ENCODE results near the gene ATP2A2. TPM values are rescaled to one million over a fixed set of nuclear protein-coding genes. Genes with fewer than 3 reads are reported as not detected.

ATP2A2 gene
- total RNA-seq, 1 experiment from 2014 or later = 239 TPM

GRCh38 chr12:110269622-110270124 is 11.4 kb upstream of the ATP2A2 start:
- Histone ChIP-seq H3K4me3 (replicated peaks in 1 of 2; ENCODE audit: low read depth in 1 of 2, low read length in 2 of 2) (peak overlapping the region; percentile 21 to 50), H3K4me1 (ENCODE audit: control insufficient read depth in 1 of 2, insufficient read depth in 2 of 2, low read length in 2 of 2) (peaks cover 34 to 46% of the 10 kb centered on the region in 2 experiments)
- TF ChIP-seq JUND (IDR thresholded peaks at IDR 0.05) (peak; percentile 61), SP1 (IDR thresholded peaks at IDR 0.05; ENCODE audit: low read depth) (0 out of 2 replicates have a peak, but pooled peaks have one; percentile 52), SIN3A (IDR thresholded peaks at IDR 0.05; ENCODE audit: low read depth) (no peak), POLR2AphosphoS5 (IDR thresholded peaks at IDR 0.05; ENCODE audit: low read depth, low read length) (0 out of 2 replicates have a peak, but pooled peaks have one; percentile 21), FOSL1 (IDR thresholded peaks at IDR 0.05; ENCODE audit: low read depth) (peak; percentile 51; the same call in 1 of the 2 replicates), ATF3 (IDR thresholded peaks at IDR 0.05) (no peak)

GRCh38 chr12:110270125-110270962 is 10.7 kb upstream of the ATP2A2 start:
- H3K4me3 ChIP-seq (replicated peaks in 1 of 2; ENCODE audit: low read depth in 1 of 2, low read length in 2 of 2) = peak overlapping the region; percentile 21 to 50
- POLR2A ChIA-PET = interaction anchor here (0.9 to 2.0 kb wide), 3 partner anchors 10 to 13 kb away, joined by 3 to 10 read pairs (median 4); no protein-coding TSS in a partner anchor
- TF ChIP-seq EZH2phosphoT487 (IDR thresholded peaks at IDR 0.05; ENCODE audit: borderline replicate concordance) (no peak), EGR1 (IDR thresholded peaks at IDR 0.05; ENCODE audit: low read depth) (no peak), ZNF274 (IDR thresholded peaks at IDR 0.05; ENCODE audit: low read depth, low read length) (no peak), ZFX (IDR thresholded peaks at IDR 0.05) (no peak), CTCF (IDR thresholded peaks at IDR 0.05 in 2 of 3, conservative IDR thresholded peaks at IDR 0.05 in 1 of 3; ENCODE audit: borderline replicate concordance in 1 of 3, insufficient read depth in 1 of 3, low read depth in 2 of 3, low read length in 2 of 3) (no peak), ZBTB33 (IDR thresholded peaks at IDR 0.05; ENCODE audit: extremely low read depth, insufficient replicate concordance, low read length) (no peak), SP1 (IDR thresholded peaks at IDR 0.05; ENCODE audit: low read depth) (no peak), ATF3 (IDR thresholded peaks at IDR 0.05) (no peak)

More at GRCh38 chr12:110269622-110270124, 11.4 kb upstream of the ATP2A2 start:
- H3K9me3 ChIP-seq (ENCODE audit: control insufficient read depth in 1 of 2, insufficient read depth in 1 of 2, low read depth in 1 of 2, low read length in 2 of 2) = no peaks in the 10 kb centered on the region
- H3K79me2 ChIP-seq (ENCODE audit: insufficient read depth, low read length) = no peaks in the 10 kb centered on the region
- no peaks in the 10 kb centered on the region for H3K9me2 ChIP-seq (ENCODE audit: insufficient read depth)
- ATAC-seq (peak; percentile 85), DNase-seq (ENCODE audit: low read depth, low spot score) (no peak)
- H3K4me2 ChIP-seq (ENCODE audit: low read length) = peak overlapping the region; percentile 77
- POLR2A ChIA-PET = interaction anchor here (1.4 to 2.0 kb wide), 2 partner anchors 10 to 12 kb away, joined by 4 to 10 read pairs; no protein-coding TSS in a partner anchor
- peak overlapping the region; percentile 46 for H3K9ac ChIP-seq (ENCODE audit: low read length)
- H3K27me3 ChIP-seq (ENCODE audit: insufficient read depth, low read length) = no peaks in the 10 kb centered on the region
- intact Hi-C loops (cut with micrococcal nuclease) = no loop called here
- peak overlapping the region; percentile 36 for H2AFZ ChIP-seq (ENCODE audit: low read depth, low read length, poor library complexity, severe bottlenecking)
- H3K36me3 ChIP-seq (ENCODE audit: control insufficient read depth in 1 of 2, insufficient read depth in 2 of 2, low read length in 2 of 2) = no peaks in the 10 kb centered on the region
- peak overlapping the region; percentile 76 for H3K27ac ChIP-seq (ENCODE audit: low read depth, low read length)
- CTCF ChIA-PET = interaction anchor here (1.3 kb wide), 1 partner anchor 10 kb away, joined by 3 read pairs; no protein-coding TSS in a partner anchor
- no peaks in the 10 kb centered on the region for H4K20me1 ChIP-seq (ENCODE audit: insufficient read depth)
- RAD21 ChIA-PET (ENCODE audit: low non-redundant PET in 1 of 2, low total read pairs in 2 of 2, uncharacterized antibody in 2 of 2, unreplicated experiment in 2 of 2) = interaction anchor here (0.6 to 0.7 kb wide), 2 partner anchors 10 to 66 kb away, joined by 3 read pairs; no protein-coding TSS in a partner anchor
- BruUV-seq (replicated peaks) = no TSS peak

More at GRCh38 chr12:110270125-110270962, 10.7 kb upstream of the ATP2A2 start:
- intact Hi-C loops (cut with micrococcal nuclease) = no loop called here
- ChIA-PET CTCF (interaction anchor here (1.3 kb wide), 1 partner anchor 9 kb away, joined by 3 read pairs; no protein-coding TSS in a partner anchor), RAD21 (ENCODE audit: low non-redundant PET in 1 of 2, low total read pairs in 2 of 2, uncharacterized antibody in 2 of 2, unreplicated experiment in 2 of 2) (interaction anchor here (0.6 kb wide), 2 partner anchors 10 to 126 kb away, joined by 3 read pairs; no protein-coding TSS in a partner anchor)
- DNase-seq (ENCODE audit: low read depth, low spot score) = no peak
- peak overlapping the region; percentile 77 for H3K4me2 ChIP-seq (ENCODE audit: low read length)
- H3K27ac ChIP-seq (ENCODE audit: low read depth, low read length) = peak overlapping the region; percentile 76
- no peaks in the 10 kb centered on the region for H3K36me3 ChIP-seq (ENCODE audit: control insufficient read depth in 1 of 2, insufficient read depth in 2 of 2, low read length in 2 of 2)
- H3K9me2 ChIP-seq (ENCODE audit: insufficient read depth) = no peaks in the 10 kb centered on the region
- H3K79me2 ChIP-seq (ENCODE audit: insufficient read depth, low read length) = no peaks in the 10 kb centered on the region
- peaks cover 34 to 46% of the 10 kb centered on the region in 2 experiments for H3K4me1 ChIP-seq (ENCODE audit: control insufficient read depth in 1 of 2, insufficient read depth in 2 of 2, low read length in 2 of 2)
- H4K20me1 ChIP-seq (ENCODE audit: insufficient read depth) = no peaks in the 10 kb centered on the region
- ATAC-seq = peak; percentile 46
- H3K9me3 ChIP-seq (ENCODE audit: control insufficient read depth in 1 of 2, insufficient read depth in 1 of 2, low read depth in 1 of 2, low read length in 2 of 2) = no peaks in the 10 kb centered on the region
- H3K27me3 ChIP-seq (ENCODE audit: insufficient read depth, low read length) = no peaks in the 10 kb centered on the region
- H3K9ac ChIP-seq (ENCODE audit: low read length) = peak overlapping the region; percentile 46
- peak overlapping the region; percentile 36 for H2AFZ ChIP-seq (ENCODE audit: low read depth, low read length, poor library complexity, severe bottlenecking)
- no TSS peak for BruUV-seq (replicated peaks)
